GM13977 (cell line): ENCODE results near the gene SRRM3.
"Not testable (repeated sequence)": the region's sequence is repeated elsewhere in the genome, so short reads cannot be mapped to it uniquely, and the experiment has no call there.

Experiments used
- DNase-seq: peaks from one replicate; pipeline ENCODE4 v3.0.0; 2012; ENCODE audit warnings: low spot score
- in situ Hi-C: fragments of 300-500 bp; cut with MboI; formaldehyde crosslinking; loops from one replicate; pipeline ENCODE4 v1.12.0; 2022; ENCODE audit warnings: low sequenced_read_pairs, low pct_unique_long_range_greater_than_20kb, mixed read lengths, inconsistent platforms; ENCODE audit not compliant: unreplicated experiment
- TF ChIP-seq, protein P1 (sequence below): IDR thresholded peaks from 2 replicates; pipeline ENCODE4 v1.5.1; 2012; ENCODE audit warnings: mild to moderate bottlenecking, control low read depth; ENCODE audit not compliant: insufficient read depth; ENCODE audit errors: extremely low read depth, missing control alignments

SRRM3 gene

DNA sequence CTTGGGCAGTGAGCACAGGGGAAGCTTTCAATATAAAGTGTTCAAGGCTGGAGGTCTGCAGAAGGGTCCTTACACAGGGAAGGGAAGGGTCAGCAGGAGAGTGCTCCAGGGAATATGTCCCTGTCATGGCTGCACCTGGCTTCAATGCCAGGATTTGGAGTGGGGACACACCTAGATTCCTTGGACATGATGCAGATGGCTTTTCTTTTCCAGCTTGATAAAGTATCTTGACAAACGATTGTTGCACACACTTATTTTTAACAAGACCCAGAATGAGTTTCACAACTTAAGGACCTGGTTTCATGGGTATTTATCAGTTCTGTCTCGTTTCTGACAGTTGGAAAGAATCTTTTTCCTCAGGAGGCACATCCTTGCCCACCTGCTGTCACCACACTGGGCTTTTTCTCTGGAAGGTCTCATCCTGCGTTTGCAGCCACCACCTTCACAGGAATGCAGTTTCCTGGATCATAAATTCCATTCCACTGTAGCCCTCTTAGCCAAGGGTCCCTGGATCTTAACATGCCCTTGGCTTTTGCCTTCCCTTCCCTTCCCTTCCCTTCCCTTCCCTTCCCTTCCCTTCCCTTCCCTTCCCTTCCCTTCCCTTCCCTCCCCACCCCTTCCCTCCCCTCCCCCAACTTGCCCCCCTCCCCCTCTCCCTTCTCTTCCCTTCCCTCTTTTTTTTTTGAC is 21.7 kb downstream of the SRRM3 start:
- in situ Hi-C loops: no loop called here
- TF ChIP-seq, protein P1, sequence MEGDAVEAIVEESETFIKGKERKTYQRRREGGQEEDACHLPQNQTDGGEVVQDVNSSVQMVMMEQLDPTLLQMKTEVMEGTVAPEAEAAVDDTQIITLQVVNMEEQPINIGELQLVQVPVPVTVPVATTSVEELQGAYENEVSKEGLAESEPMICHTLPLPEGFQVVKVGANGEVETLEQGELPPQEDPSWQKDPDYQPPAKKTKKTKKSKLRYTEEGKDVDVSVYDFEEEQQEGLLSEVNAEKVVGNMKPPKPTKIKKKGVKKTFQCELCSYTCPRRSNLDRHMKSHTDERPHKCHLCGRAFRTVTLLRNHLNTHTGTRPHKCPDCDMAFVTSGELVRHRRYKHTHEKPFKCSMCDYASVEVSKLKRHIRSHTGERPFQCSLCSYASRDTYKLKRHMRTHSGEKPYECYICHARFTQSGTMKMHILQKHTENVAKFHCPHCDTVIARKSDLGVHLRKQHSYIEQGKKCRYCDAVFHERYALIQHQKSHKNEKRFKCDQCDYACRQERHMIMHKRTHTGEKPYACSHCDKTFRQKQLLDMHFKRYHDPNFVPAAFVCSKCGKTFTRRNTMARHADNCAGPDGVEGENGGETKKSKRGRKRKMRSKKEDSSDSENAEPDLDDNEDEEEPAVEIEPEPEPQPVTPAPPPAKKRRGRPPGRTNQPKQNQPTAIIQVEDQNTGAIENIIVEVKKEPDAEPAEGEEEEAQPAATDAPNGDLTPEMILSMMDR: no peak
- DNase-seq: no peak

DNA sequence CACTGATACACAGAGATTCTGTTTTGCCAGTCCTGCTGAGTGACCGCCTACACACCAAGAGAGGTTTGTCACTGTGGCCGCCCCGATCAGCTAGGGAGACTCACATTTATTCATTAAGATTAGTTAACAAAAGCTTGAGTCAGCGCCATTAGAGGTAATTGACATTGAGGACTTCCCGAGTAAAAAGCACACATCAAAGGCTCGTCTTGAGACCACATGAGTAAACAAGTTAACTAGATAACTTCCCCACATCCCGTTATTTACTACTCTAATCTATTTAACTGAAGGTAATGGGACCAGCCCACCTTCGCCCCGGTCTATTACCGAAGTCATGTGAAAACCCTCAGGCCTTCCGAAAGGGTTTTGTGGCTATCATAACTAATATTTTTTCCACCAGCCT is 23.0 kb downstream of the SRRM3 start:
- in situ Hi-C loops: no loop called here
- no peak for DNase-seq
- TF ChIP-seq, protein P1: no peak

DNA sequence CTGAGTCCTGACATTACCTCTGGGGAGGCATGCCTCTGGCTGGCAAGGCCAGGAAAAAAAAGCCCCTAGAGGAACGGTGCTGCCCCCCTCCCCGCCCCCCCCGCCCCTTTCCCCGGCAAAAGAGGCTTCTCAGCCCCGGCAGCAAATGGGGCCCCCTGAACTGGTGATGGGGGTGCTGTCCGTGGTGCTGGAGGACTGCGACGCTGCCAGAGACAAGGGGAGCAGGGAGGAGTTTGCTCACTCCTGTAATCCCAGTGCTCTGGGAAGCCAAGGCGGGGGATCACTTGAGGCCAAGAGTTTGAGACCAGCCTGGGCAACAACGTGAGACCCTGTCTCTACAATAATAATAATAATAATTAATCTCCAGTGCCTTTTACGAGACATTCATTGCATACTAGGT is 23.7 kb downstream of the SRRM3 start:
- in situ Hi-C loops: no loop called here
- peak; percentile 53 for DNase-seq
- TF ChIP-seq, protein P1: no peak

DNA sequence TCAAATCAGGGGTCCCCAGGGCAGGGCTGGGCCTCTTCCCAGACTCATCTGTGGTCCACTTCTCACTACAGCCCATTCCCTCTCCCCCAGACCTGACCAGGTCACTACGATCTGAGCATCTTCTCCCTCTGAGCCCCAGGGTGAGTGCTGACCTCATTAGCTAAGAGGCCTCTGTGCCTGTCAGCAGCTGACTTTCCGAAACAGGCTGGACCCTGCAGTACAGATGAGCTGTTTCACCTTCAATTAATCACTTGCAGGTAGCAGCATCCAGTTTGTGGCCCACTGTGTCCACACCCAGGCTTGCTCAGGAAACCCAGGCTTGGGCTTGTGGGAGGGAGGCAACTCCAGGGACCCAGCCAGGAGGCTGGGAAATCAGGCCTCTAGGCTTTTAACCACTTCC is 24.3 kb downstream of the SRRM3 start:
- TF ChIP-seq, protein P1: no peak
- DNase-seq: no peak
- in situ Hi-C loops: no loop called here

DNA sequence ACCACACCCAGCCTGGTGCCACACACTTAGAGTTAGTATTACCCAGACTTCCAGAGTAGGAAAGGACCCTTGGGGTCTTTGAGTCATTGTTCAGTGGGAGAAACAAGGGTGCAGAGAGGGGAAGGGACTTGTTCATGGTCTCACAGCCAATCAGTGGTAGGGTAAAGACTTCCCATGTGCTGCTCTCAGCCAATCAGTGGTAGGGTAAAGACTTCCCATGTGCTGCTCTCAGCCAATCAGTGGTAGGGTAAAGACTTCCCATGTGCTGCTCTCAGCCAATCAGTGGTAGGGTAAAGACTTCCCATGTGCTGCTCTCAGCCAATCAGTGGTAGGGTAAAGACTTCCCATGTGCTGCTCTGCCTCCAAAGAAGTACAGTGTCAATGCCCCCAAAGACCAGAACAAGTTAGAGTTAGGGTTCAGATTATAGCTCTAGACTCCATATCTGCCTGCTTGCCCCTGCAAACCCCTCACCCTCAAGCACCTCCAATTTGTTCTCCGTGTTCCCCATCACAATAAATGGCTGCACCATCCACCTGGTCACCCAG is 25.3 kb downstream of the SRRM3 start:
- in situ Hi-C loops, DNase-seq: not testable (repeated sequence)

DNA sequence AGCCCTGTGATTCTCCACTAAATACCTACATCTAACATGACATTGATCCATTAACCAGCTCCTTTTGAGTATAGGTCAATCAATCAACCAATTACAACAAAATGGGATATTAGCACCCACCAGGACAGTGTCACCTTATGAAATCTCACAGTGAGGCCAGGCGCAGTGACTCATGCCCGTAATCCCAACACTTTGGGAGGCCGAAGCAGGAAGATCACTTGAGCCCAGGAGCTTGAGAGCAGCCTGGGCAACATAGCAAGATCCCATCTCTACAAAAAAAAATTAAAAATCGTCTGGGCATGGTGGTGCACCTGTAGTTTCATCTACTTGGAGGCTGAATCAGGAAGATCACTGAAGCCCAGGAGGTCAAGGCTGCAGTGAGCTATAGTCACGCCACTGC is 28.5 kb downstream of the SRRM3 start:
- TF ChIP-seq, protein P1: no peak
- no peak for DNase-seq

DNA sequence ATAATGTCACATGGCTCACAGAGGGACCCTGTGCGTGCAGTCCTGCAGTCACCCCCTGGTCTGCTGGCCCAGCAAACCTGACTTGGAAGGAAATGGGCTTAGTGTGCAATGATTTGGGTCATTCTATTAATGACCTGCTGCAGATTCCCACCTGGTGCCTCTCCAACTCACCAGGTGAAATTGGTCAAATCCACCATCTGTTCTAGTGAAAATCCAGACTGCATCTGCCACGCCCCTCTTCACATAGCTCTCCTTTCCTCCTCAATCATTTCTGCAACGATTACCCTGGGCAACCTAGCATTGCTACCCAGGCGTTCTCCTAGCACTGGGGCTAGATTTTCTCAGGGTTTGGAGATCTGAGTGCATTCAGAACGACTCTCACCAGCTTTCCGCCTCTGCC is 29.4 kb downstream of the SRRM3 start:
- in situ Hi-C loops: no loop called here
- TF ChIP-seq, protein P1: no peak
- DNase-seq: no peak

More for the DNA sequence above, 28.5 kb downstream of the SRRM3 start:
- in situ Hi-C loops: no loop called here
